Liver (tissue), 9 donors: Measurements from ENCODE around the gene RIT2. TPM values are rescaled to one million over a fixed set of nuclear protein-coding genes. Genes with fewer than 3 reads are reported as not detected.

Source experiments
- DNase-seq: peaks from one replicate; pipeline ENCODE4 v3.0.0-alpha.2; 2017; ENCODE audit warnings: low spot score
- H3K27ac ChIP-seq, 2 donors: one replicate each; pipeline ENCODE4 v1.7.0; 2013; ENCODE audit warnings: inconsistent platforms in 2 of 2, low read length in 2 of 2, control low read depth in 1 of 2, low read depth in 1 of 2, mild to moderate bottlenecking in 1 of 2
- H3K27me3 ChIP-seq, 4 donors: one replicate each; pipeline versions ENCODE4 v1.6.1 to v1.7.0; 2013; ENCODE audit warnings: low read length in 3 of 4, inconsistent platforms in 1 of 4, mild to moderate bottlenecking in 1 of 4, moderate library complexity in 1 of 4; ENCODE audit not compliant: control insufficient read depth in 4 of 4, insufficient read depth in 4 of 4
- H3K36me3 ChIP-seq, 4 donors: one replicate each; pipeline versions ENCODE4 v1.6.1 to v1.7.0; 2013; ENCODE audit warnings: low read length in 3 of 4, mild to moderate bottlenecking in 3 of 4, low read depth in 1 of 4, moderate library complexity in 1 of 4; ENCODE audit not compliant: control insufficient read depth in 4 of 4, insufficient read depth in 3 of 4
- H3K4me1 ChIP-seq, 4 donors: one replicate each; pipeline versions ENCODE4 v1.6.1 to v1.7.0; 2013; ENCODE audit warnings: low read length in 3 of 4, mild to moderate bottlenecking in 3 of 4, moderate library complexity in 1 of 4; ENCODE audit not compliant: control insufficient read depth in 4 of 4, insufficient read depth in 4 of 4
- H3K4me3 ChIP-seq, 3 donors: one replicate each; pipeline versions ENCODE4 v1.6.1 to v1.7.0; 2013; ENCODE audit warnings: low read length in 3 of 3, control low read depth in 1 of 3, low read depth in 1 of 3, mild to moderate bottlenecking in 1 of 3
- H3K9ac ChIP-seq, 2 donors: one replicate each; pipeline ENCODE4 v1.7.0; 2013; ENCODE audit warnings: low read length in 2 of 2, mild to moderate bottlenecking in 2 of 2, moderate library complexity in 2 of 2, control low read depth in 1 of 2, low read depth in 1 of 2
- H3K9me3 ChIP-seq, 4 donors: one replicate each; pipeline versions ENCODE4 v1.6.1 to v1.7.0; 2013; ENCODE audit warnings: low read length in 3 of 4; ENCODE audit not compliant: control insufficient read depth in 4 of 4
- ATF3 ChIP-seq: IDR thresholded peaks from 2 replicates; pipeline ENCODE4 v1.6.1; 2016; ENCODE audit warnings: antibody characterized with exemption
- EGR1 ChIP-seq, 2 donors: IDR thresholded peaks; 2 replicates each; pipeline ENCODE4 v1.6.1; 2016 to 2018; ENCODE audit warnings: antibody characterized with exemption in 2 of 2, low read depth in 2 of 2
- FOXA1 ChIP-seq: IDR thresholded peaks from 2 replicates; pipeline ENCODE4 v1.6.1; 2016; ENCODE audit warnings: antibody characterized with exemption
- FOXA2 ChIP-seq: IDR thresholded peaks from 2 replicates; pipeline ENCODE4 v1.6.1; 2016; ENCODE audit warnings: antibody characterized with exemption
- GABPA ChIP-seq, 2 donors: IDR thresholded peaks in 1 of 2; conservative IDR thresholded peaks in 1 of 2; 2 replicates each; pipeline ENCODE4 v1.6.1; 2016; ENCODE audit warnings: antibody characterized with exemption in 2 of 2, mild to moderate bottlenecking in 1 of 2, moderate library complexity in 1 of 2
- HNF4A ChIP-seq, 2 donors: conservative IDR thresholded peaks; 2 replicates each; pipeline ENCODE4 v1.6.1; 2016; ENCODE audit warnings: antibody characterized with exemption in 2 of 2, mild to moderate bottlenecking in 2 of 2
- HNF4G ChIP-seq: IDR thresholded peaks from 2 replicates; pipeline ENCODE4 v1.6.1; 2016; ENCODE audit warnings: antibody characterized with exemption
- JUND ChIP-seq, 2 donors: IDR thresholded peaks; 2 replicates each; pipeline ENCODE4 v1.6.1; 2016; ENCODE audit warnings: antibody characterized with exemption in 2 of 2
- NR2F2 ChIP-seq: IDR thresholded peaks from 2 replicates; pipeline ENCODE4 v1.6.1; 2016; ENCODE audit warnings: antibody characterized with exemption
- RAD21 ChIP-seq, 2 donors: IDR thresholded peaks; 2 replicates each; pipeline ENCODE4 v1.6.1; 2016; ENCODE audit warnings: antibody characterized with exemption in 2 of 2, mild to moderate bottlenecking in 2 of 2
- REST ChIP-seq: IDR thresholded peaks from 2 replicates; pipeline ENCODE4 v1.6.1; 2016; ENCODE audit warnings: antibody characterized with exemption, mild to moderate bottlenecking
- RXRA ChIP-seq, 2 donors: IDR thresholded peaks; 2 replicates each; pipeline ENCODE4 v1.6.1; 2017 to 2018; ENCODE audit warnings: antibody characterized with exemption in 2 of 2, mild to moderate bottlenecking in 1 of 2
- SP1 ChIP-seq: IDR thresholded peaks from 2 replicates; pipeline ENCODE4 v1.6.1; 2018; ENCODE audit warnings: antibody characterized with exemption, mild to moderate bottlenecking
- TAF1 ChIP-seq: conservative IDR thresholded peaks from 2 replicates; pipeline ENCODE4 v1.6.1; 2016; ENCODE audit warnings: antibody characterized with exemption, mild to moderate bottlenecking
- WGBS: extraction: QIAGEN DNeasy Blood & Tissue Kit; methylation state at CpG from one replicate; pipeline ENCODE4 v1.1.7; 2013; 5-methylcytosine and 5-hydroxymethylcytosine counted together
- polyA plus RNA-seq, 2 donors: library from polyadenylated mRNA; stranded (reverse) in 1 of 2; unstranded in 1 of 2; fragments of 200-250 nt in 1 of 2; fragments of >200 nt in 1 of 2; fragmentation: Nextera tagmentation in 1 of 2; extraction: Ambion mirVana in 1 of 2; gene quantifications; one replicate each; pipeline versions ENCODE4 v1.2.1 to v1.2.3, GENCODE V29; 2013 to 2015
- total RNA-seq, 2 donors: library from RNA; depleted of rRNA; stranded (reverse); fragments of >200 nt; gene quantifications; one replicate each; pipeline ENCODE4 v1.2.3, GENCODE V29; 2014
- TF ChIP-seq, protein P1 (sequence below): IDR thresholded peaks from 2 replicates; pipeline ENCODE4 v1.6.1; 2016; ENCODE audit warnings: antibody characterized with exemption
- TF ChIP-seq, protein P2 (sequence below): IDR thresholded peaks from 2 replicates; pipeline ENCODE4 v1.6.1; 2016; ENCODE audit warnings: antibody characterized with exemption
- TF ChIP-seq, protein P3 (sequence below): fragments of 150-350 bp; IDR thresholded peaks from 2 replicates; pipeline ENCODE4 v1.5.1; 2017; ENCODE audit warnings: improper control_type of control experiment, low read depth, low read length; ENCODE audit not compliant: missing input control
- donor health status: healthy.
- donor health status: healthy.
- donor health status: healthy.
- donor health status: healthy.
- donor health status: healthy.

Gene RIT2
- total and polyA plus RNA-seq, 4 donors: not detected

DNA sequence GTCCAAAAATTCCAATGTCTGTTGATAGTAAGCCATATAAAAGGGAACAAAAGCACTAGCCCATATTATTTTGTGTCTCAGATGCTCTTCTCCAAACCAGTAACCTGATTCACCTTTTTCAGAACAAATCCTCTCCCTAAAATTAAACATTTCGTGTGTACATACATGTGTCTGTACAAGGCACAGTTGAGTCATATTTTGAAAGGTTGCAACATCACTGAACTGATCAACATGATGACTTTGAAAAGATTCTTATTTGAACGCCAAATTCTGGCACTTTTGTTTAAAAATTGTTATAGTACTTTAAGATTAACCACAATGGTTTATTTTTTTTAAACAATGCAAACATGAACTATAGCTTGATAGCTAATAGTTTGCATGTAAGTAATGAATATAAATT lies 102.5 kb downstream of the RIT2 start:
- Histone ChIP-seq H3K36me3 (no peaks in the 10 kb centered on the region), H3K4me1 (no peaks in the 10 kb centered on the region), H3K9me3 (no peaks in the 10 kb centered on the region), H3K27ac (no peak overlapping the region), H3K9ac (no peak overlapping the region), H3K27me3 (peaks cover 0 to 1% (median 0%) of the 10 kb centered on the region in 4 donors), H3K4me3 (no peak overlapping the region)
- no peak for DNase-seq
- TF ChIP-seq, protein P1, sequence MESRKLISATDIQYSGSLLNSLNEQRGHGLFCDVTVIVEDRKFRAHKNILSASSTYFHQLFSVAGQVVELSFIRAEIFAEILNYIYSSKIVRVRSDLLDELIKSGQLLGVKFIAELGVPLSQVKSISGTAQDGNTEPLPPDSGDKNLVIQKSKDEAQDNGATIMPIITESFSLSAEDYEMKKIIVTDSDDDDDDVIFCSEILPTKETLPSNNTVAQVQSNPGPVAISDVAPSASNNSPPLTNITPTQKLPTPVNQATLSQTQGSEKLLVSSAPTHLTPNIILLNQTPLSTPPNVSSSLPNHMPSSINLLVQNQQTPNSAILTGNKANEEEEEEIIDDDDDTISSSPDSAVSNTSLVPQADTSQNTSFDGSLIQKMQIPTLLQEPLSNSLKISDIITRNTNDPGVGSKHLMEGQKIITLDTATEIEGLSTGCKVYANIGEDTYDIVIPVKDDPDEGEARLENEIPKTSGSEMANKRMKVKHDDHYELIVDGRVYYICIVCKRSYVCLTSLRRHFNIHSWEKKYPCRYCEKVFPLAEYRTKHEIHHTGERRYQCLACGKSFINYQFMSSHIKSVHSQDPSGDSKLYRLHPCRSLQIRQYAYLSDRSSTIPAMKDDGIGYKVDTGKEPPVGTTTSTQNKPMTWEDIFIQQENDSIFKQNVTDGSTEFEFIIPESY: no peak
- TF ChIP-seq ATF3: no peak
- no peak for TF ChIP-seq HNF4G
- TF ChIP-seq, protein P2, sequence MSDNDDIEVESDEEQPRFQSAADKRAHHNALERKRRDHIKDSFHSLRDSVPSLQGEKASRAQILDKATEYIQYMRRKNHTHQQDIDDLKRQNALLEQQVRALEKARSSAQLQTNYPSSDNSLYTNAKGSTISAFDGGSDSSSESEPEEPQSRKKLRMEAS: no peak
- no peak for TF ChIP-seq SP1
- TF ChIP-seq HNF4A (conservative IDR thresholded peaks at IDR 0.05): no peak
- no peak for TF ChIP-seq JUND (IDR thresholded peaks at IDR 0.05)
- TF ChIP-seq GABPA (IDR thresholded peaks at IDR 0.05 in 1 of 2, conservative IDR thresholded peaks at IDR 0.05 in 1 of 2): no peak
- TF ChIP-seq, protein P3, sequence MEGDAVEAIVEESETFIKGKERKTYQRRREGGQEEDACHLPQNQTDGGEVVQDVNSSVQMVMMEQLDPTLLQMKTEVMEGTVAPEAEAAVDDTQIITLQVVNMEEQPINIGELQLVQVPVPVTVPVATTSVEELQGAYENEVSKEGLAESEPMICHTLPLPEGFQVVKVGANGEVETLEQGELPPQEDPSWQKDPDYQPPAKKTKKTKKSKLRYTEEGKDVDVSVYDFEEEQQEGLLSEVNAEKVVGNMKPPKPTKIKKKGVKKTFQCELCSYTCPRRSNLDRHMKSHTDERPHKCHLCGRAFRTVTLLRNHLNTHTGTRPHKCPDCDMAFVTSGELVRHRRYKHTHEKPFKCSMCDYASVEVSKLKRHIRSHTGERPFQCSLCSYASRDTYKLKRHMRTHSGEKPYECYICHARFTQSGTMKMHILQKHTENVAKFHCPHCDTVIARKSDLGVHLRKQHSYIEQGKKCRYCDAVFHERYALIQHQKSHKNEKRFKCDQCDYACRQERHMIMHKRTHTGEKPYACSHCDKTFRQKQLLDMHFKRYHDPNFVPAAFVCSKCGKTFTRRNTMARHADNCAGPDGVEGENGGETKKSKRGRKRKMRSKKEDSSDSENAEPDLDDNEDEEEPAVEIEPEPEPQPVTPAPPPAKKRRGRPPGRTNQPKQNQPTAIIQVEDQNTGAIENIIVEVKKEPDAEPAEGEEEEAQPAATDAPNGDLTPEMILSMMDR: no peak
- no peak for TF ChIP-seq RAD21 (IDR thresholded peaks at IDR 0.05)
- no peak for TF ChIP-seq TAF1
- no peak for TF ChIP-seq FOXA2
- TF ChIP-seq FOXA1: no peak
- no peak for TF ChIP-seq RXRA (IDR thresholded peaks at IDR 0.05)
- TF ChIP-seq NR2F2: no peak
- 52% methylated on average over 2 of the region's 2 CpGs for WGBS

- H3K4me1 ChIP-seq: no peaks in the 10 kb centered on the region
- no peak for TF ChIP-seq GABPA (IDR thresholded peaks at IDR 0.05 in 1 of 2, conservative IDR thresholded peaks at IDR 0.05 in 1 of 2)
- TF ChIP-seq, protein P3: no peak
- TF ChIP-seq RXRA (IDR thresholded peaks at IDR 0.05): no peak
- TF ChIP-seq EGR1 (IDR thresholded peaks at IDR 0.05; ENCODE audit: low read depth in 2 of 2): no peak
- TF ChIP-seq HNF4A (conservative IDR thresholded peaks at IDR 0.05): no peak
- no peak for TF ChIP-seq REST
- TF ChIP-seq FOXA1: no peak
- no peak for TF ChIP-seq HNF4G
- TF ChIP-seq, protein P1: no peak
- DNase-seq: no peak
- no peaks in the 10 kb centered on the region for H3K9me3 ChIP-seq
- no peak overlapping the region for H3K4me3 ChIP-seq
- H3K27ac ChIP-seq: no peak overlapping the region
- no peaks in the 10 kb centered on the region for H3K36me3 ChIP-seq
- H3K9ac ChIP-seq: no peak overlapping the region
- 57% methylated on average over 1 of the region's 1 CpG for WGBS
- H3K27me3 ChIP-seq: no peaks in the 10 kb centered on the region
Measured at GRCh38 chr18:43010611-43011010, 104.9 kb downstream of the RIT2 start.
